Neuron (in vitro differentiated cells): ENCODE measurements around the gene C1orf174.

Source experiments
- H2AFZ ChIP-seq: one replicate; pipeline ENCODE4 v1.6.1; 2013; ENCODE audit warnings: low read depth, mild to moderate bottlenecking, inconsistent platforms, low read length, moderate library complexity
- H3K27me3 ChIP-seq: one replicate; pipeline ENCODE4 v1.6.1; 2013; ENCODE audit warnings: low read length; ENCODE audit not compliant: insufficient read depth
- H3K36me3 ChIP-seq: one replicate; pipeline ENCODE4 v1.6.1; 2013; ENCODE audit warnings: low read length; ENCODE audit not compliant: insufficient read depth
- H3K4me1 ChIP-seq: one replicate; pipeline ENCODE4 v1.6.1; 2013; ENCODE audit warnings: low read length; ENCODE audit not compliant: insufficient read depth
- H3K4me3 ChIP-seq: 2 replicates; pipeline ENCODE4 v1.5.1; 2013; ENCODE audit warnings: mild to moderate bottlenecking, low read length, moderate library complexity
- H3K9me3 ChIP-seq: one replicate; pipeline ENCODE4 v1.6.1; 2013; ENCODE audit warnings: low read length

Gene C1orf174

GRCh38 chr1:3892748-3893147, 7.3 kb downstream of the C1orf174 start:
- Histone ChIP-seq H3K9me3 (no peaks in the 10 kb centered on the region), H3K4me1 (no peaks in the 10 kb centered on the region), H3K36me3 (peaks cover 40% of the 10 kb centered on the region), H3K27me3 (no peaks in the 10 kb centered on the region), H3K4me3 (no peak overlapping the region), H2AFZ (no peak overlapping the region)

- Histone ChIP-seq H3K27me3 (no peaks in the 10 kb centered on the region), H3K36me3 (peaks cover 48% of the 10 kb centered on the region), H3K4me1 (no peaks in the 10 kb centered on the region), H2AFZ (no peak overlapping the region), H3K9me3 (no peaks in the 10 kb centered on the region), H3K4me3 (no peak overlapping the region)
Observed at GRCh38 chr1:3891329-3891865, 8.7 kb downstream of the C1orf174 start.

GRCh38 chr1:3890389-3891328, 9.4 kb downstream of the C1orf174 start:
- Histone ChIP-seq H3K4me3 (no peak overlapping the region), H3K9me3 (no peaks in the 10 kb centered on the region), H3K4me1 (no peaks in the 10 kb centered on the region), H2AFZ (no peak overlapping the region), H3K36me3 (peaks cover 53% of the 10 kb centered on the region), H3K27me3 (no peaks in the 10 kb centered on the region)

- no peaks in the 10 kb centered on the region for H3K9me3 ChIP-seq
- H3K4me3 ChIP-seq: no peak overlapping the region
- H3K27me3 ChIP-seq: no peaks in the 10 kb centered on the region
- H3K36me3 ChIP-seq: peaks cover 50% of the 10 kb centered on the region
- H2AFZ ChIP-seq: no peak overlapping the region
- H3K4me1 ChIP-seq: no peaks in the 10 kb centered on the region
Observed at GRCh38 chr1:3889936-3890335, 10.1 kb downstream of the C1orf174 start.

- no peaks in the 10 kb centered on the region for H3K9me3 ChIP-seq
- peaks cover 56% of the 10 kb centered on the region for H3K36me3 ChIP-seq
- no peak overlapping the region for H2AFZ ChIP-seq
- H3K4me1 ChIP-seq: no peaks in the 10 kb centered on the region
- H3K27me3 ChIP-seq: no peaks in the 10 kb centered on the region
- H3K4me3 ChIP-seq: no peak overlapping the region
Observed at GRCh38 chr1:3888301-3888700, 11.8 kb downstream of the C1orf174 start.

- Histone ChIP-seq H3K4me3 (no peak overlapping the region), H2AFZ (no peak overlapping the region), H3K9me3 (no peaks in the 10 kb centered on the region), H3K27me3 (no peaks in the 10 kb centered on the region), H3K36me3 (peaks cover 53% of the 10 kb centered on the region), H3K4me1 (no peaks in the 10 kb centered on the region)
Observed at GRCh38 chr1:3886691-3887090, 13.4 kb downstream of the C1orf174 start.

- no peaks in the 10 kb centered on the region for H3K27me3 ChIP-seq
- H2AFZ ChIP-seq: no peak overlapping the region
- peaks cover 48% of the 10 kb centered on the region for H3K36me3 ChIP-seq
- no peak overlapping the region for H3K4me3 ChIP-seq
- H3K9me3 ChIP-seq: no peaks in the 10 kb centered on the region
- H3K4me1 ChIP-seq: no peaks in the 10 kb centered on the region
Observed at GRCh38 chr1:3886106-3886670, 13.9 kb downstream of the C1orf174 start.

GRCh38 chr1:3885611-3886010, 14.5 kb downstream of the C1orf174 start:
- Histone ChIP-seq H3K36me3 (peaks cover 43% of the 10 kb centered on the region), H3K4me3 (no peak overlapping the region), H3K4me1 (no peaks in the 10 kb centered on the region), H3K27me3 (no peaks in the 10 kb centered on the region), H3K9me3 (no peaks in the 10 kb centered on the region), H2AFZ (no peak overlapping the region)

GRCh38 chr1:3884966-3885365, 15.1 kb downstream of the C1orf174 start:
- Histone ChIP-seq H3K4me1 (no peaks in the 10 kb centered on the region), H3K27me3 (no peaks in the 10 kb centered on the region), H3K36me3 (peaks cover 36% of the 10 kb centered on the region), H3K9me3 (peaks cover 1% of the 10 kb centered on the region), H3K4me3 (no peak overlapping the region), H2AFZ (no peak overlapping the region)

GRCh38 chr1:3883194-3883925, 16.7 kb downstream of the C1orf174 start:
- Histone ChIP-seq H3K9me3 (peaks cover 5% of the 10 kb centered on the region), H3K36me3 (peaks cover 27% of the 10 kb centered on the region), H2AFZ (no peak overlapping the region), H3K4me3 (no peak overlapping the region), H3K27me3 (no peaks in the 10 kb centered on the region), H3K4me1 (no peaks in the 10 kb centered on the region)

GRCh38 chr1:3881193-3881480, 18.9 kb downstream of the C1orf174 start:
- no peaks in the 10 kb centered on the region for H3K4me1 ChIP-seq
- H3K36me3 ChIP-seq: peaks cover 12% of the 10 kb centered on the region
- peaks cover 7% of the 10 kb centered on the region for H3K9me3 ChIP-seq
- no peaks in the 10 kb centered on the region for H3K27me3 ChIP-seq
- H3K4me3 ChIP-seq: no peak overlapping the region
- no peak overlapping the region for H2AFZ ChIP-seq

GRCh38 chr1:3880429-3881192, 19.5 kb downstream of the C1orf174 start:
- Histone ChIP-seq H3K9me3 (peaks cover 7% of the 10 kb centered on the region), H3K4me3 (no peak overlapping the region), H3K36me3 (peaks cover 9% of the 10 kb centered on the region), H3K27me3 (no peaks in the 10 kb centered on the region), H2AFZ (no peak overlapping the region), H3K4me1 (no peaks in the 10 kb centered on the region)
